Esophagus muscularis mucosa (tissue), 4 donors: ENCODE measurements around the gene BSN.

Source experiments
- EP300 ChIP-seq: sonication (generic); formaldehyde crosslinking; IDR thresholded peaks from one replicate; pipeline ENCODE4 v1.6.1; 2017; ENCODE audit warnings: antibody characterized with exemption
- POLR2A ChIP-seq: fragments of 450-650 bp; IDR thresholded peaks from one replicate; pipeline ENCODE4 v1.6.1; 2017; ENCODE audit warnings: antibody characterized with exemption, moderate library complexity, mild to moderate bottlenecking, low read depth
- POLR2AphosphoS5 ChIP-seq, 2 donors: sonication (generic); formaldehyde crosslinking; IDR thresholded peaks; one replicate each; pipeline ENCODE4 v1.6.1; 2017; ENCODE audit warnings: antibody characterized with exemption in 2 of 2
- TF ChIP-seq, protein P1 (sequence below), 3 experiments: fragments of 200-600 bp in 2 of 3; fragments of 450-650 bp in 1 of 3; sonication (generic) in 2 of 3; IDR thresholded peaks; one replicate each; pipeline ENCODE4 v1.5.1; 2017 to 2019; ENCODE audit warnings: antibody characterized with exemption in 3 of 3, mild to moderate bottlenecking in 2 of 3, moderate library complexity in 1 of 3

DNA sequence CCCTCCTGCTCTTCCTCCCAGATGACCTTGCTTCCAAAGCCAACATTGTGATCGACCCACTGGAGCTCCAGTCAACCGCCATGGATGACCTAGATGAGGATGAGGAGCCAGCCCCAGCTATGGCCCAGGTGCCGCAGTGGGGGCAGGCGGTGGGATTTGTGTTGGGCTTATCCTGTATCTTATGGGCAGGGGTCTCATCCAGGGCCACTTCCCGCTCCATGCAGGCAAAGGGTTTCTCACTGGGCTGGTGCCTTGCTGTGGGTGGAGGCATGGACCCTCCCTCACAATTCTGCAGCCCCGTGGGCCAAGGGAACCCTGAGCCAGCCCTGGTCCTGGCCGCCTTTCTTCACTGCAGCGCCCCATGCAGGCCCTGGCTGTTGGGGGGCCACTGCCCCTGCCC, 150.4 kb downstream of the BSN start:
- TF ChIP-seq POLR2AphosphoS5 (IDR thresholded peaks at IDR 0.05) (no peak), EP300 (no peak), POLR2A (no peak)
- TF ChIP-seq, protein P1, sequence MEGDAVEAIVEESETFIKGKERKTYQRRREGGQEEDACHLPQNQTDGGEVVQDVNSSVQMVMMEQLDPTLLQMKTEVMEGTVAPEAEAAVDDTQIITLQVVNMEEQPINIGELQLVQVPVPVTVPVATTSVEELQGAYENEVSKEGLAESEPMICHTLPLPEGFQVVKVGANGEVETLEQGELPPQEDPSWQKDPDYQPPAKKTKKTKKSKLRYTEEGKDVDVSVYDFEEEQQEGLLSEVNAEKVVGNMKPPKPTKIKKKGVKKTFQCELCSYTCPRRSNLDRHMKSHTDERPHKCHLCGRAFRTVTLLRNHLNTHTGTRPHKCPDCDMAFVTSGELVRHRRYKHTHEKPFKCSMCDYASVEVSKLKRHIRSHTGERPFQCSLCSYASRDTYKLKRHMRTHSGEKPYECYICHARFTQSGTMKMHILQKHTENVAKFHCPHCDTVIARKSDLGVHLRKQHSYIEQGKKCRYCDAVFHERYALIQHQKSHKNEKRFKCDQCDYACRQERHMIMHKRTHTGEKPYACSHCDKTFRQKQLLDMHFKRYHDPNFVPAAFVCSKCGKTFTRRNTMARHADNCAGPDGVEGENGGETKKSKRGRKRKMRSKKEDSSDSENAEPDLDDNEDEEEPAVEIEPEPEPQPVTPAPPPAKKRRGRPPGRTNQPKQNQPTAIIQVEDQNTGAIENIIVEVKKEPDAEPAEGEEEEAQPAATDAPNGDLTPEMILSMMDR (IDR thresholded peaks at IDR 0.05): no peak
